Measurements from ENCODE around the gene MITF. TPM values are rescaled to one million over a fixed set of nuclear protein-coding genes. Genes with fewer than 3 reads are reported as not detected.

The MITF gene
- total and polyA plus RNA-seq, 2 donors (not counting 1 experiment from before 2014, with no cell fraction given): 0.10 TPM; not detected in 1

DNA sequence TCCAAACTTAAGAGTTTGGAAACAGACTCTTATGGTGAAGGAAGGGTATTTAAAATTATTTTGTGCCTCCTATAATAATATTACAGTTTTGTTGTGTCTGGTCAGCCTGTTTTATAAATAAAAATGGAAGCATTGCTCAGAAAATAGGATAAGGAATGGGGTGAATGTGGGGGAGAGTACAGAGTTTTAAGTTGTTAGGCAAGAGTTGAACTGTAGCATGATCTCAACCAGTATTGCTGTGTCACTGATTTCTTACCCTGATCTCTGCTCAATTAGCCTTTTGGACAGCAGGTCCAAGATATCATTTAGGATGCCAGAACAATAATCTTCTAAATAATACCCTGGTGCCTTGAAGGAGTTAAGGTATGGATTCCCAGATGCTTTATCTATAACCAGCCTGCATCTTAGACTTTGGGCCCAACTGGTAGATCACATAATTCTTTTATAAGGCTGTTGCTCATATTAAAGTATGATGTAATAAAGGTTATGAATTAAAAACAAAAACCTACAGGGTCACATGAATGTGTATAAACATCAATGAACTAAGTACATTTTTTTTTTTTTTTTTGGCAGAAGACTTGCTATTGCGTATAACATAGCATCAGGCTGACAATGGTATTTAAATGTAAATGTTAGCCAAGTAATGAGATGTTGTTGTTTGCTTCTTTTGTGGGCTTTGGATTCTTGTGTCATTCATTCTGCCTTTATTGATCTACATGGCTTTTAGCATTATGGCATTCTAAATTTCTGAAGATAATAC, 70.0 kb downstream of the MITF start:
- Histone ChIP-seq H2AFZ (ENCODE audit: insufficient read depth, low read depth, low read length, poor library complexity, severe bottlenecking) (no peak overlapping the region), H3K4me2 (replicated peaks; ENCODE audit: low read depth, low read length, poor library complexity, severe bottlenecking) (no peak overlapping the region), H3K79me2 (ENCODE audit: control insufficient read depth, insufficient read depth, low read length) (no peaks in the 10 kb centered on the region), H3K4me3 (ENCODE audit: control extremely low read depth in 1 of 5, extremely low read depth in 1 of 5, insufficient read depth in 1 of 5, low read depth in 2 of 5, low read length in 4 of 5) (no peak overlapping the region), H3K27ac (ENCODE audit: low read length in 2 of 2) (no peak overlapping the region), H3K27me3 (replicated peaks in 1 of 4; ENCODE audit: control extremely low read depth in 1 of 4, control insufficient read depth in 3 of 4, insufficient read depth in 4 of 4, low read length in 3 of 4) (no peaks in the 10 kb centered on the region), H3K9ac (ENCODE audit: low read length) (no peak overlapping the region), H4K20me1 (ENCODE audit: control insufficient read depth, insufficient read depth, low read length, poor library complexity, severe bottlenecking) (no peaks in the 10 kb centered on the region), H3K36me3 (replicated peaks in 1 of 2; ENCODE audit: control extremely low read depth in 1 of 2, control insufficient read depth in 1 of 2, extremely low read depth in 1 of 2, insufficient read depth in 2 of 2, low read length in 1 of 2) (no peaks in the 10 kb centered on the region), H3K9me3 (ENCODE audit: control extremely low read depth in 1 of 3, control insufficient read depth in 2 of 3, insufficient read depth in 1 of 3, low read length in 2 of 3) (no peaks in the 10 kb centered on the region), H3K4me1 (ENCODE audit: control insufficient read depth in 2 of 2, insufficient read depth in 2 of 2, low read length in 2 of 2) (no peaks in the 10 kb centered on the region)
- Mint-ChIP-seq H3K9me3 (ENCODE audit: insufficient read depth) (peaks cover 2% of the 10 kb centered on the region), H3K27me3 (peaks cover 3% of the 10 kb centered on the region), H3K4me3 (no peak overlapping the region), H3K4me1 (no peaks in the 10 kb centered on the region), H3K27ac (no peak overlapping the region)
- TF ChIP-seq EZH2 (IDR thresholded peaks at IDR 0.05; ENCODE audit: borderline replicate concordance, insufficient read depth, low read depth, low read length, poor library complexity, severe bottlenecking): no peak
- TF ChIP-seq, protein P1, sequence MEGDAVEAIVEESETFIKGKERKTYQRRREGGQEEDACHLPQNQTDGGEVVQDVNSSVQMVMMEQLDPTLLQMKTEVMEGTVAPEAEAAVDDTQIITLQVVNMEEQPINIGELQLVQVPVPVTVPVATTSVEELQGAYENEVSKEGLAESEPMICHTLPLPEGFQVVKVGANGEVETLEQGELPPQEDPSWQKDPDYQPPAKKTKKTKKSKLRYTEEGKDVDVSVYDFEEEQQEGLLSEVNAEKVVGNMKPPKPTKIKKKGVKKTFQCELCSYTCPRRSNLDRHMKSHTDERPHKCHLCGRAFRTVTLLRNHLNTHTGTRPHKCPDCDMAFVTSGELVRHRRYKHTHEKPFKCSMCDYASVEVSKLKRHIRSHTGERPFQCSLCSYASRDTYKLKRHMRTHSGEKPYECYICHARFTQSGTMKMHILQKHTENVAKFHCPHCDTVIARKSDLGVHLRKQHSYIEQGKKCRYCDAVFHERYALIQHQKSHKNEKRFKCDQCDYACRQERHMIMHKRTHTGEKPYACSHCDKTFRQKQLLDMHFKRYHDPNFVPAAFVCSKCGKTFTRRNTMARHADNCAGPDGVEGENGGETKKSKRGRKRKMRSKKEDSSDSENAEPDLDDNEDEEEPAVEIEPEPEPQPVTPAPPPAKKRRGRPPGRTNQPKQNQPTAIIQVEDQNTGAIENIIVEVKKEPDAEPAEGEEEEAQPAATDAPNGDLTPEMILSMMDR (IDR thresholded peaks at IDR 0.05): no peak
- intact Hi-C loops (cut with micrococcal nuclease): no loop called here
- ATAC-seq (ENCODE audit: low read depth) (no peak), DNase-seq (no peak)
- WGBS (ENCODE audit: insufficient coverage): no CpG with 5 or more reads among the region's 1 CpG
- CTCF ChIA-PET: no interaction called here
- POLR2A ChIA-PET: no interaction called here
